Stimulated activated CD8-positive, alpha-beta memory T cell treated with anti-CD3 and anti-CD28 coated beads, Interleukin-7, amount 100 ng/mL, for 4 hours (primary cell): ENCODE measurements around the gene SV2B.

Source experiments
- DNase-seq, 2 donors: peaks; one replicate each; pipeline ENCODE4 v3.0.0-alpha.2; 2020; ENCODE audit warnings: low read depth in 2 of 2

Gene SV2B

DNA sequence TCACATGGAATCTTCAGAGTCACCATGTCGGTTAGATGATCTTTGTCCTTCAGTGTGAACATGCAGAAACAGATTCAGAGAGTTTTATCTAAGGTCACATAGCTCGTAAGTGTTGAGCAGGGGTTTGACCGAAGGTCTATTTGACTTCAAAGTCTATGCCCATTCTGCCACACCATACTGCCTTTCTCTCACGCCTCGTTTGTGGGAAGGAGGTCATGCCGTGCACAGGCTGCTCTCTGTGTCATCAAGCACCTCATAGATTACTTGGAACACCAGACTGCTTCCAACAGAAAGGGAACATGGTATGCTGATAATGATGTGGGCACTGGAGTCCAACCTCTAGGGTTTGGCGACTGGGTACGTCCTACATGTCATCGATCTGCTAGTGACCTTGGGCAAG is 128.8 kb downstream of the SV2B start:
- no peak for DNase-seq

DNA sequence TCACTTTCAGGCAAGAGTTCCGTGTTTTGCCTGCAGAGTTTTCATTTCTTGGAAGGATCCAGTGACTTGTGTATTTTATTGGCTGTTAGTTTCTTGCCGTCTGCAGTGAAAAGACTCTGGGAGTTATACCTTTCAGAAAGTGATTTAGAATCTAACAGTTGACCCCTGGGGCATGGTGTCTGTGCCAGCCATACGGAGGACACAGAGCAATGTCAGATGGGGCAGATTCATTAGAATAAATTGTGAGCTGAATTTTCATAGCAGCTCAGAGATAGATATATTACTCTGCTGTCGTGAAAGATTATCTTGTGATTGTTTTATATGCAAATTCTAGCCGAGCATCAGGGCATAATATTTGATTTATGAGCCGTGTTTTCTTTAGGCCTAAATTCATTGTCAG is 131.6 kb downstream of the SV2B start:
- no peak for DNase-seq

DNA sequence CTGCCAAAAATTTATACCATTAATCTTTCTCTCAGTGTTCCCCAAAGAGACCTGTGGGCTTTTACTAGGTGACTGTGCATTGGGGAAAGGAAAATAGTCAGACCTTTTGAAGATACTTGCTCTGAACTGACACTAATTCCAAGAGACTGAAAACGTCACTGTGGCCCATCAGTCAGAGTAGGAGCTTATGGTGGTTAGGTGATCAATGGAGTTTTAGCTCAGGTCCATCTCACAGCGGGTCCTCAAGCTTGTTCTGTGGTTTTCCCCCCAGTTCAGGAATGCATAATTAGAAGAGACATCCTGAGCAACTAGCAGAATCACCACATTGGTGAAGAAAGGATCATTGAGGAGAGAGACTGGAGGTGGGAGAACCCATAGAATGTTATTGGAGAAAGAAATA is 134.7 kb downstream of the SV2B start:
- no peak for DNase-seq

DNA sequence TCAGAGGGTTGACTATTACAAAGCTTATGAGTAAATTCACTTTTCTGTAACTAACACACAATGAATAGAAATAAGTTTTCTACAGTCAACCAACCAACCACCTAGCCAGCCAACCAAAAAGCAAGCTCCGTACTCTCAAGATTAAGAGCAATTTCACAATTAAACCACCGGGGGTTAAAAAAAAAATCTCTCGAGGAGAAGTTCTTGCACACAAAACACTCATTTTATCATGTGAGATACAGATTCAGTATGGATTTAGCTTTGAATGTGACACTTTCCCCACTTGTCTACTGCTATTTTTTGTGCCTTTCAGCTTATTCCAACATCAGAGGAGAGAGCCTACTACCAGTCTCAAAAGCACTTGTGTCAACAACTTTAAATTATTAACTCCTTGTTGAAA is 135.3 kb downstream of the SV2B start:
- DNase-seq, result no peak

DNA sequence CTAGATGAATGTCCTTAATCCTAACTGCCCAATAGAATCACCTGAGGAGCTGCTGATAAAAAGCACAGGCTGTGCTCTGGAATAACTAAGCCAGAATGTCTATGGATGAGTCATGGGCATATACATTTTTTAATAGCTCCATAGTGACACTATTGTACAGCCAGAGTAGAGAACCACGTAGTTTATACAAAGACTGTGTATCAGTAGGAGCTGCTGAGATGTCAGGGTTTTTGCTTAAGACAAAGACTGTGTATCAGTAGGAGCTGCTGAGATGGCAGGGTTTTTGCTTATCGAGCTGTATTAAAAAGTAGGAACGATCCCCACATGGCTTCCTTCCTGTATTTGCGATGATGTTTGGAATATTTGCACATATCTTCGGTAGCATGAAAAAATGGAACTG is 137.4 kb downstream of the SV2B start:
- DNase-seq, result no peak

DNA sequence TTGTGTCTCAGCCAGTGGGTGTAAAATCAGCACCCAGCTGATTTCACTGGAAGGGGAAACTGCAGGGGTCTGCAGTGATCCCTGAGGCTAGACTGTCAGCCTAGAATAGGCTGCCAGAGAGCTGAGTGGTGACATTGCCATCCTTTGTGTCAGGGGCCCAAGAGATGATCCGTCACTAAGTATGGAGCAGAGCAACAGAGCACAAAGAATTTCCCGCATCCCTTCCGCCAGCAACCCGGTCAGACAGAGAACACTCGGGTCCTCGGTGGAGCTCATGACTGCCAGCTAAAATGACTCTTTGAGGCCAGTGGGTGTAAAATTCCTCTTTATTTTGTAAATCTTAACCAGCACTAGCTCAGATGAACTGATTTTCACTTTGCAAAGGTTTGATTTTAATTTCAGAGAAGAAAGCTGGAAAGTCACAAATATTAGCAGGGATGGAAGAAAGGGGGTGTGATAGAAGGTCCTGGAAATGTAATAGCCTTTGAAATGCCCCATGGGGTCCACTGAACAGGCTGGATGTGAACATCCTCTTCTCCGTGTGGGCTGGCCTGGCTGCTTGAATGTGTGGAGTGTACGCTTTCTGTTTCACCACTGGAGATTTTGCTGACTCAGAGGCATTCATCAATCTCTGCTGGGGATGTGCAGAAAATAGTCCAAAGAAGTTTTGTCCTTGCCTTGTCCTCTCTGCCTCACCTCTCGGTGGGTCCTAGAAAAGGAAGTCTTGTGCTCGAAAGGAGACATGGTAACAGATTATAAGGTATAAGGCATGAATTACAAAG is 138.8 kb downstream of the SV2B start:
- DNase-seq, result no peak

DNA sequence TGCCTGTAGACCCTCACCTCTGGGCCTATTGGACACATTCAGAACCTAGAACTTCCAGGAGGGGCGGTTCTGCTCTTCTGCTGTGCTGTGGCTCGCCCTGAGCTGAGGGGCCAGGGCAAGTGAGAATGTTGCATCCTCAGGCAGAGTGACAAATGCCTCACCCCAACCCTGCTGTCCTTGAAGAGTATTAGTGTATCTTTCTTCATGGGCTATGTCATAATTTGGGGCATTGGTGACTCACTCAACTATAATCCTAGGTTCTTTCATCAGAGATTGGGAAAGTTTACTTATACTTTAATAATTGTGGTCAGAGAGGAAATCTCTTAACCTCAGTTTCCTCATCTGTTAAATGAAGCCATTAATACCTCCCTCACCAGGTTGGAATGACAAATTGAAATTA is 143.8 kb downstream of the SV2B start:
- no peak for DNase-seq

DNA sequence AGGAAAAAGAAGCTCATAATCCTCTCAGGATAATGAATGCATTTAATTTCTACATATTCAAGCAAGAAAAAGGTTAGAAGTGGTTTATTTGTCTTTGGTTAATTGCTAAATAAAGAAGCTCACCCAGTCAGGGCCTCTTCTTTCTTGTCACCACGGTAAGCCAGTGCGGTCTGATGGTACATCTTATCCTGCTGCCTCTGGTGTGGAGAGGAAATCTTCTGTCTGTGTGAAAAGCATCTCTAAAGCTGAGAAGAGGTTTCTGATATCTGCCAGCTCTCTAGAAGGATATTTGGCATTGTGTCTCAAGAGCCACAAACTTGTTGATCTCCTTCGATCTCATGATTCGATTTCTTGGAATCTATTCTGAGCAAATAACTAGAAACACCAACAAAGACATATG is 144.9 kb downstream of the SV2B start:
- DNase-seq, result no peak

DNA sequence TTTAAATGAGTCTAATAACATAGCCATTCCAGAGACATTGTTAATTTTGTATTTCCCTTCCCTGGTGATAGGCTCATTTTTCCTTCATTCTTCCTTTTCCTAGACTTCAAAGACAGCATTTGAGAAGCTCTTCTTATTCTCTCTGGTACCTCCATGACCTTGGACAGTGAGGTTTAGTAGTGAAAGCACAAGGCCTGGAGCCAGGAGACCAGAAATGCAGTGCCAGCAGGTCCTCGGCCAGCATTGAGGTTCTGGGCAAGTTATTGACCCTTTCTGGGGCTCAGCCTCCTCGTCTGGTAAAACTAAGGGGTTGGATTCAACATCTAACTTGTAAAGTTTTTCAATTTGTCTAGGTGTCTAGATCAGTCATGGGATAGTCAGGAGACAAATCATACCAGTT is 146.9 kb downstream of the SV2B start:
- no peak for DNase-seq

DNA sequence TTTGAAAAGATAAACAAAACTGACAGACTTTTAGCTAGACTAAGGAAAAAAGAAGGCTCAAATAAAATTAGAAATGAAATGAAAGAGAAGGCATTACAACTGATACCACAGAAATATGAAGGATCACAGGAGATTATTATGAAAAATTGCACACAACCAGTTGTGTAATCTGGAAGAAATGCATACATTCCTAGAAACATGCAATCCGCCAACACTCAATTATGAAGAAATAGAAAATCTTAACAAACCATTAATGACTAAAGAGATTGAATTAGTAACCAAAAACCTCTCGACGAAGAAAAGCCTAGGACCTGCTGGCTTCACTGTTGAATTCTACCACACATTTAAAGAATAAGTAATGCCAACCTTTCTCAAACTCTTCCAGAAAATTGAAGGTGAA is 149.5 kb downstream of the SV2B start:
- no peak for DNase-seq

DNA sequence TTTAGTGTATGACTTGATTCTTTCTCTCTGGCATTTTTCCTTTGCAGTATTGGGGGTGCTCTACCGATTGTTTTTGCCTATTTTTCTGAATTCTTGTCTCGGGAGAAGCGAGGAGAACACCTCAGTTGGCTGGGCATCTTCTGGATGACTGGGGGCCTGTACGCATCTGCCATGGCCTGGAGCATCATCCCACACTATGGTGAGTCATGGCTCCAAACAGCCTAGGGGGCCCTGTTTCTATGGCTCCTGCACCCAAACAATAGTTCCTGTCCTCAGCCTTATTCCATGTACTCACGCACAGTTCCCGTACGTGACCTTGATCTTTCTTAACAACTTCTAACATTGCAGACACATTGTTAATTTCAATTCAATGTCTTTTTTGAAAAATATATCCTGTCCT is 152.3 kb downstream of the SV2B start:
- no peak for DNase-seq

DNA sequence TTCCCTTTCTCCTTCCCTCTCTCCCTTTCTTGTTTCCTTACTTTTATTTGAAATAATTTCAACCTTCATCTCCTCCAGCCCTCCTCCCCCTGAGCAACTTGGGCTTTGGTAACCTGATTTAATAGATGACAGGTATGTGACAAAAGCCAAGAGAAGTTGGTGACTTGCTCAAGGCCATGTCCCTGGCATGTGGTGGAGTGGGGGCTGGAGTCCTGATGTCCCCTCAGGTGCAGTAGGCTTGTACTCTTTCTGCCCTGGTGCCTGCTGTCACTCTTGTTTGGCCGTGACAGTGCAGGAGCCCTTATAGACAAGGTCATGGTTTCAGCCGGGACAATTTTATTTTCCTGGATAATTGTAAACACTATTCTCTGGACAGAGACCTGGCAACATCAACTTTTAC is 152.7 kb downstream of the SV2B start:
- DNase-seq, result no peak

DNA sequence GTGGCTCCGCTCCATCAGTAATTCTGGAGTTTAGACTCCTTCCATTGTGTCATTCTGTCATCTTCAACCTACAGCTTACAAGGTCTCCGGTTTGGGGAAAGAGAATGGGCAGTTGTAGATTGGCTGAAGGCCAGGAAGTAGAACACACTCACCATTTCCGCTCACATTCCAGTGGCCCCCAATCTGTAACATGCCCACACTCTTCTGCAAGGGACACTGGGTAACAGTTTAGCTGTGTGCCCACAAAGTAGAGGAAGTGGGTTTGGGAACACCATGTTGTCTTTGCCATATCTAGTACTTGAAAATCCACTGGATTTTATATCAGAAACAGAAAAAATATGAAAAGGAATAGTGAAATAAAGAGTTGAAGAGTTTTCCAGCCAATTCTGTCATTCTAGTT is 153.5 kb downstream of the SV2B start:
- DNase-seq, result no peak

DNA sequence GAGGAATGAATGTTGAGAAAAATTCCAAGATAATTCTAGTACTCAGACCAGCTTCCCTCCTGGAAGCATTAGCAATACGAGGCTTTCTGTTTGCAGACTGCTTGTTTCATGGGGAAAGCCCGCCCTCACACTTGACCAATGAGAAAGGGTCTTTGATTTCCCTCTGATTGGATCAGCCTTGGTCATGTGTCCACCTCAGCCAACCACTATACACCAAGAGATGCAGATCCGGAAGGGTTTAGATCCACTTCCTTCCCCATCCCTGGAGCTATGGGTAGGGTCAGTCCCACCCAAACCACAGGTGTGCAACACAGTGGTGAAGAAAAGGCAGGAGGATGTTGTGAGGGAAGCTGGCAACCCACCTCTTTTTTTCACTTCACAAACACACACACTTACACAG is 154.7 kb downstream of the SV2B start:
- no peak for DNase-seq

DNA sequence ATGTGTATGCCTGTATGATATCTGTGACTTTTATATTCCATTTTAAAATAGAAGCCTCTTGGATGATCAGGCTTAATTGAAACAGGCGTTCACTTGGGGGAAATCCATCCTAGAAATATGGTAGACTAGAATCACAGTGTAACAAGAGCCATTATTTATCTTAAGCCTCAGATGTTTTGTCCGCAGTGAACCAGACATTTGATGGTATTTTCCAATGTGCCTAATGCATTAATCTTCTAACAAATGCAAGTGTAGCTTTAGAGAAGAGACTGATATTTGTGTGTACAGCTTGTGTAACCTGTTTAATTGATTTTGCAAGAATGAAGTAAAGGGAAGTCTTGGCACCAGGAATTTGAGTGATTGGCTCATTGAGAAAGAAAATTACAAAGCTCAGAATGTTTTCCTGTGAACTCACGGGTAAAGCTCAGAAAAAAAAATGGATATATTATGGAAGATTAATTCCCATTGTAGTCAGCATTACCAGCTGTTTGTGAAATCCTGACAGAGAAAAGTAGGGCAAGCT is 155.7 kb downstream of the SV2B start:
- no peak for DNase-seq

DNA sequence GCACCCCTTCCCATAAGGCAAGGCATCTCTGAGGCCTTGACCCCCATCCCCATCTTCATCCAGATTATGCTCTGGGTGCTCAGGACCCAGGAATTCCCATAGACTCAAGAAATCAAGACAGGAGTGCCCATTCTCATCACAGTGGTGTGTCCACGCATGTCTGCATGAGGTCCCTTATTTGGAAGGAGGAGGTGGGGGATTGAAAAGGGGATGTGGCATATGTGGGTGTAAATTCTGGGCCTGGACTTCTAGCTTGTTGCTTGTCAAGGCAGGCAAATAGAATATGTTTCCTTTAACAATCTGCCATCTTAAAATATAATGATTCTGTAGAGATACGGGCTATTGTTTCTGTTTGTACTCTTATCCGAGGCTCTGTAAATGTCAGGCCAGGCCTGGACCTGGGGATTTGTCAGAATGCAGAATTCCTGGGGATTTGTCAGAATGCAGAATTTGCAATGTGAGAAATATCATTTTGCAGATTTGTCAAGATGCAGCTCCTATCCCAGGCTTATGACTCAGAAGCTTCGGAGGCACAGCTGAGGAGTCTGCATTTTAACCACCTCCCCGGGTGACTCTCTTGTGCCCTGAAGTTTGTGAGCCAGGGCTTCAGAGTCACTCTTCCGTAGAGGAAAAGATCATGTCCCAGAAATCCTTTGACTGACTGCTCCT is 157.8 kb downstream of the SV2B start:
- DNase-seq, result no peak

DNA sequence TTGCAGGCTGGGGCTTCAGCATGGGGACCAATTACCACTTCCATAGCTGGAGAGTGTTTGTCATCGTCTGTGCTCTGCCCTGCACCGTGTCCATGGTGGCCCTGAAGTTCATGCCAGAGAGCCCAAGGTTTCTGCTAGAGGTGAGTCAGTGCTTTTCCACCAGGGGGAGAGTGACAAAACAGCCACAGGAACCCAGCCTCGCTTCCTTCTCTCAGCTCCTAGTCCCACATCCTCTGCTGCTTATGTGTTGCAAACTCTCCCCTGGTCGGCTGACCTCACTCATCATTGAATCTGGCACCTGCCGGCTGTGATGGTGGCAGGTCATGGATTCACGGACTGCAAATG is 158.3 kb downstream of the SV2B start:
- DNase-seq, result no peak

DNA sequence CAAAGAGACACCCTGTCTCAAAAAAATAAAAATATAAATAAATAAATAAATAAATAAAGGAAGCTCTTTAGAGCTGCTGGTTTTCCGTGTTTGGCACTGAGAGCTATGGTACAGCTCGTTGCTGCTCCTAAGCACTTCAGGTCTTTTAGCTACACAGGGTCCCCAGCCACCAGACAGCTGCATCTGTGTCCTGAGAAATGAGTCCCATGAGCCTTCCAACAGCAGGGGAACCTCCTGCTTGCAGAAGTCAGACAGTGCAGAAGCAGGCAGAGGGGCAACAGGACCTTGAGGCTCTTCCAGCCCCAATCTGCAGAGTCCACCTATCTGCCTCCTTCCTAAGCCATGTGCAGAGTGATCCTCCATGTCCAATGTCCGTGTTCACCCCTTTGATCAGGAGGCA is 159.0 kb downstream of the SV2B start:
- DNase-seq, result no peak

DNA sequence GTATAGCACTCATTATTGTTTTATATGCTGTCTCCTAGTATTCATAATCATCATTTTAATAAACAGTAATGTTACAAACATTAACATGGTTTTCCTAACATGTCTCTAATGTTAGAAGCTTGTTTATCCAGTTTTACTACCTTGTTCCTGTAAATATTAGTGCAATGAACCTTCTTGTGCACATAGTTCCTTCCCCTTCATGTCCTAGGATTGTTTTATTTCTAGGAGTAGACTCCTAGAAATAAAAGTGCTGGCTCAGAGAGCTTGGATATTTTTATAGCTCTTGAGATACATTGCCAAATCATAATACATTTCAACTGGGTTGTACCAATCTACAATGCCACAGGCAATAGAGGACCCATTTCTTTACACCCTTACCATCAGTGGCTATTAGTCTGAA is 161.3 kb downstream of the SV2B start:
- DNase-seq, result no peak

DNA sequence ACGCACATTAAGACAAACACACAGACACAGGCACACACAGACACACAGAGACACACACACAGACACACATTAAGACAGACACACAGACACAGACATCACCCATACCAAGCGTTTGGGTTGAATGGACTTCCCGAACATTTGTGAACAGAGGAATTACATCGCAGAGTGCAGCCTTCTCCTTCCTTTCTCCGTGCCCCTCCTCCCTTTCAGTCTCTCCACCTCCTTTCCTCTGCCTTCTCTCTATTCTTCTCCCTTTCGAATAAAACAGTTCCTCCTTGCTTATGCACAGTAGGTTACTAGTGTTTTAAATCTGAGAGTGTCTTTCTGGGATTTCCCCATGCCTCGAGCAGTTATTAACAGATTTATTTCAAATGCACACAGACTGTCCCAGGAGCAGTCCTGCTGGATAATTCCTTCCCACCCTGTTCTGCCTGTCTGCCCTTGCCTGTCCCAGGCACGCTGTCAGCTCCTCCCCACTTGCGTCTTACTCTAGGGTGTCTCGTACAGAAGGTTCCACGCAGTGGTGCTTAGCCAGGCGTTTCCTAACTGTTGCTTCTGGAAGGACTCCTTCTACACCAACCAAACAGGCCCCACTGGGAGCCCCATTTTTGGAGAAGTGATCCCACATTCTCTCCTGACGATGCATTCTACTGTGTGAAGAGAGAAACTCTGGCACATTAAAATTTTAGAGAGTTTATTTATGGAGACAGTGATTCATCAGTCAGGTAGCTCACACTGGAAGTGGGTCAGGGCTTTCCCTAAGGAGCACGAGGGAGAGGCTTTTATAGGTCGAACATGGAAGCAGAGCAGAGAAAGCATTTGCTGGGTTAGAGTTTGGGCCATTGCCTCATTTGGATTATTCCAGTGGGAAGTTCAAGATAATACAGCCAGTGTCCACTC is 163.8 kb downstream of the SV2B start:
- DNase-seq, result no peak

DNA sequence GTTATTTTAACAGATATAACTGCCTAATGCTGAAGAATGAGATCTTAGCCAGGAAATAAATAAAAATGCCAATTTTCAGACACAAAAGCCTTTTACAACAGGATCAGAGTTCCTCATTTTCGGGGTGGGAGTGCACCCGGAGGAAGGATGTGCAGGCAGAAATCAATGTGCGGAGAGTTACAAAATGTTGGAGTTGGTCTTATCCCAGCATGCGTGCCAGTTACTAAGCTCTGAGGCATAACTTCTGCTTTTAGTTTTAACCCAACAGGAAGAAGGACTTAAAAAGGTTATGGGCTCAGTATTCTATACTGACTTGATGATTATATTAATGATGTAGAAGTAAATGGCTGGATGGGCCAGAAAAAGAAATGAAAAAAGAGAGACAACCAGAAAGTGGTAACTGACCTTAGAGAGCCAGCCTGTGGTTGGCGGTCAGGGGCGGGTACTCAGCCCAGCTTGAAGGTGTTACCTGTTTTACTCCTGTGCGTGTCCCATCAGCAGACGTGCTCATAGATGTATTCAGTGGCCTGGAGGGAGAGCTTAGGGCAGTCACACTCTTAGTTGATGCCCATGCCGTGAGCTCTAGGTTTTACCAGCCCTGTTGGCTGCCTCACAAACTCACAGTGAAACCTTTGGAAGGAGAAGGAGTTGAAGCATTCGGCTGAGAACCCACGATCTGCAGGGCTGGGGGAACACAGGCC is 164.7 kb downstream of the SV2B start:
- no peak for DNase-seq

DNA sequence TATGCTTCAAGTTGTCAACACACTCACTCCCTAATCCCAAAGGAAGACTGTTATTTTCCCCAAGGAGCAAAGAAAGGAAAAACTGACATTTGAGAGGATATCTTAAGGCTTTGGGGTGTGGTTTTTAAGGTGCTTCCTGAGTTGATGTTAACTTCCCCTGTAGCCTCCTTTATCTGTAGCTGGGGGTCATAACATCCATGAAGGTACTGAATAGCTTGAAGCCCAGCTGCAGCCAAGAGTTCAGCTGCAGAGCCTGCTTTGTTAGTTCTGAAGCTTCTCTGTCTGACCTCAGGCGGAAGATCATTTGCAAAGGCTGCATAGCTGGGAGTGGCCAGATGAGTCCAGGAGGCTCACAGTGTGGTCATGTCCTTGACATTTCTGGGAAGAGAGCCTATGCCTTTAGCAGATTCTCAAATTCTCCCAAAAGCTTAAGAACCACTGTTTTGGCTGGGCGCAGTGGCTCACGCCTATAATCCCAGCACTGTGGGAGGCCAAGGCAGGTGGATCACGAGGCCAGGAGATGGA is 165.4 kb downstream of the SV2B start:
- DNase-seq, result no peak
